ENCODE results near the gene USP17L21.
"Not testable (repeated sequence)": the region's sequence is repeated elsewhere in the genome, so short reads cannot be mapped to it uniquely, and the experiment has no call there.

The USP17L21 gene

DNA sequence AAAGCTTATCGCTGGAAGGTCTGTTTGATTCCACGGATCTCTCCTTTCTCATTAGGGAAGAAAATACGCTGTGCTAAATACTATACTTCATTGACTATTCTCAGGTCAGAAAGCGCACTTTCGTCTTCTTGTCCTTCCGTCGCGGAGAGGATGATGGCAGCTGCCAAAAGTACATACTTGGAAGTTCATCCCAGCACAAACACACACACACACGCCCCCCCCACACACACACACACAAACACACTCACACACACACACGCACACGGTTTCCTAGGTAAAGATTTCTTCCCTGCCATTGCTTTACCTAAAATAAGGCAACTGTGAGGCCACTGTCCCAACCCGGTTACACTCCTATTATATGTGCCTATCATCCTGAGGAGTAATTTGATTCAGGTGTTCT lies 24.2 kb upstream of the USP17L21 start:
- H2AFZ ChIP-seq (ENCODE audit: low read length); H3K4me1 ChIP-seq (ENCODE audit: insufficient read depth, low read length, poor library complexity, severe bottlenecking); H3K9me2 ChIP-seq (replicated peaks; ENCODE audit: low read depth, low read length); H3F3A ChIP-seq (ENCODE audit: low read depth); H3K9me3 ChIP-seq (ENCODE audit: insufficient read depth, low read depth, low read length); H3K27me3 ChIP-seq (ENCODE audit: insufficient read depth, low read length, poor library complexity, severe bottlenecking); H3K9ac ChIP-seq (ENCODE audit: low read depth, low read length, poor library complexity, severe bottlenecking); H3K79me2 ChIP-seq (ENCODE audit: insufficient read depth, low read length); H3K4me2 ChIP-seq (ENCODE audit: low read depth, low read length, poor library complexity, severe bottlenecking); H4K20me1 ChIP-seq (ENCODE audit: insufficient read depth, low read length, poor library complexity, severe bottlenecking); H3K36me3 ChIP-seq (ENCODE audit: insufficient read depth, low read length); H3K4me3 ChIP-seq (ENCODE audit: low read length, poor library complexity, severe bottlenecking): not testable (repeated sequence)

GRCh38 chr4:9243579-9243978 lies 19.1 kb upstream of the USP17L21 start, which contains the start of gene USP17L17:
TSS of gene USP17L17 (plus strand) at chr4:9243879. CDS start at chr4:9243879, 0 bp downstream.
- not testable (repeated sequence) for H3K4me2 ChIP-seq (ENCODE audit: low read depth, low read length, poor library complexity, severe bottlenecking); H3K27me3 ChIP-seq (ENCODE audit: insufficient read depth, low read length, poor library complexity, severe bottlenecking); H3K9me3 ChIP-seq (ENCODE audit: insufficient read depth, low read depth, low read length); H3K9ac ChIP-seq (ENCODE audit: low read depth, low read length, poor library complexity, severe bottlenecking); H3K79me2 ChIP-seq (ENCODE audit: insufficient read depth, low read length); H3K4me1 ChIP-seq (ENCODE audit: insufficient read depth, low read length, poor library complexity, severe bottlenecking); H4K20me1 ChIP-seq (ENCODE audit: insufficient read depth, low read length, poor library complexity, severe bottlenecking); H3K9me2 ChIP-seq (replicated peaks; ENCODE audit: low read depth, low read length); H3K4me3 ChIP-seq (ENCODE audit: low read length, poor library complexity, severe bottlenecking); H2AFZ ChIP-seq (ENCODE audit: low read length); H3F3A ChIP-seq (ENCODE audit: low read depth); H3K36me3 ChIP-seq (ENCODE audit: insufficient read depth, low read length)

GRCh38 chr4:9247953-9248680 lies 14.6 kb upstream of the USP17L21 start, which contains the start of gene USP17L18:
TSS of gene USP17L18 (plus strand) at chr4:9248630. CDS start at chr4:9248630, 0 bp downstream.
- H3K36me3 ChIP-seq (ENCODE audit: insufficient read depth, low read length); H4K20me1 ChIP-seq (ENCODE audit: insufficient read depth, low read length, poor library complexity, severe bottlenecking); H3K9me2 ChIP-seq (replicated peaks; ENCODE audit: low read depth, low read length); H3K4me3 ChIP-seq (ENCODE audit: low read length, poor library complexity, severe bottlenecking); H3K9ac ChIP-seq (ENCODE audit: low read depth, low read length, poor library complexity, severe bottlenecking); H3F3A ChIP-seq (ENCODE audit: low read depth); H3K27me3 ChIP-seq (ENCODE audit: insufficient read depth, low read length, poor library complexity, severe bottlenecking); H3K9me3 ChIP-seq (ENCODE audit: insufficient read depth, low read depth, low read length); H3K4me1 ChIP-seq (ENCODE audit: insufficient read depth, low read length, poor library complexity, severe bottlenecking); H3K79me2 ChIP-seq (ENCODE audit: insufficient read depth, low read length); H2AFZ ChIP-seq (ENCODE audit: low read length); H3K4me2 ChIP-seq (ENCODE audit: low read depth, low read length, poor library complexity, severe bottlenecking): not testable (repeated sequence)

DNA sequence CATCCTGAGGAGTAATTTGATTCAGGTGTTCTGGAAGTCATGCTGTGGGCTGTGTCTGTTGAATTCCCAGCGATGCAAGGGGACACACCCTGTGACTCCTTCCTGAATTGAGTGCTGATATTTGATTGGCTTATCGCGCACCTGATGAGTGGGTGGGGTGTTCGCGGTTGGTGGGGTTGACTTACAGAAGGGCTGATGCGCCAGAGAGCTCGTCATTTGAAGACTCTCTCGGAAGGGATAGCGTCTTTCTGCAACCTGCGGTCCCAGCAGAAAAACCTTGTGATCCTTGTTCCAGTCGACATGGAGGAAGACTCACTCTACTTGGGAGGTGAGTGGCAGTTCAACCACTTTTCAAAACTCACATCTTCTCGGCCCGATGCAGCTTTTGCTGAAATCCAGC lies 9.6 kb upstream of the USP17L21 start, which contains the start of gene USP17L19:
Gene USP17L19 (plus strand): TSS at position 301 of the 400 bp plus-strand sequence. CDS start 0 bp downstream, at position 301.
- H3K36me3 ChIP-seq (ENCODE audit: insufficient read depth, low read length); H4K20me1 ChIP-seq (ENCODE audit: insufficient read depth, low read length, poor library complexity, severe bottlenecking); H3K9ac ChIP-seq (ENCODE audit: low read depth, low read length, poor library complexity, severe bottlenecking); H2AFZ ChIP-seq (ENCODE audit: low read length); H3K79me2 ChIP-seq (ENCODE audit: insufficient read depth, low read length); H3K9me3 ChIP-seq (ENCODE audit: insufficient read depth, low read depth, low read length); H3K9me2 ChIP-seq (replicated peaks; ENCODE audit: low read depth, low read length); H3K4me2 ChIP-seq (ENCODE audit: low read depth, low read length, poor library complexity, severe bottlenecking); H3K4me1 ChIP-seq (ENCODE audit: insufficient read depth, low read length, poor library complexity, severe bottlenecking); H3K27me3 ChIP-seq (ENCODE audit: insufficient read depth, low read length, poor library complexity, severe bottlenecking); H3K4me3 ChIP-seq (ENCODE audit: low read length, poor library complexity, severe bottlenecking); H3F3A ChIP-seq (ENCODE audit: low read depth): not testable (repeated sequence)

DNA sequence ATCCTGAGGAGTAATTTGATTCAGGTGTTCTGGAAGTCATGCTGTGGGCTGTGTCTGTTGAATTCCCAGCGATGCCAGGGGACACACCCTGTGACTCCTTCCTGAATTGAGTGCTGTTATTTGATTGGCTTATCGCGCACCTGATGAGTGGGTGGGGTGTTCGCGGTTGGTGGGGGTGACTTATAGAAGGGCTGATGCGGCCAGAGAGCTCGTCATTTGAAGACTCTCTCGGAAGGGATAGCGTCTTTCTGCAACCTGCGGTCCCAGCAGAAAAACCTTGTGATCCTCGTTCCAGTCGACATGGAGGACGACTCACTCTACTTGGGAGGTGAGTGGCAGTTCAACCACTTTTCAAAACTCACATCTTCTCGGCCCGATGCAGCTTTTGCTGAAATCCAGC lies 4.8 kb upstream of the USP17L21 start, which contains the start of gene USP17L20:
Gene USP17L20 (plus strand): TSS at position 301 of the 400 bp plus-strand sequence. CDS start 0 bp downstream, at position 301.
- H4K20me1 ChIP-seq (ENCODE audit: insufficient read depth, low read length, poor library complexity, severe bottlenecking); H3K4me3 ChIP-seq (ENCODE audit: low read length, poor library complexity, severe bottlenecking); H3K79me2 ChIP-seq (ENCODE audit: insufficient read depth, low read length); H2AFZ ChIP-seq (ENCODE audit: low read length); H3K27me3 ChIP-seq (ENCODE audit: insufficient read depth, low read length, poor library complexity, severe bottlenecking); H3K36me3 ChIP-seq (ENCODE audit: insufficient read depth, low read length); H3K9me3 ChIP-seq (ENCODE audit: insufficient read depth, low read depth, low read length); H3K9me2 ChIP-seq (replicated peaks; ENCODE audit: low read depth, low read length); H3K9ac ChIP-seq (ENCODE audit: low read depth, low read length, poor library complexity, severe bottlenecking); H3F3A ChIP-seq (ENCODE audit: low read depth); H3K4me1 ChIP-seq (ENCODE audit: insufficient read depth, low read length, poor library complexity, severe bottlenecking); H3K4me2 ChIP-seq (ENCODE audit: low read depth, low read length, poor library complexity, severe bottlenecking): not testable (repeated sequence)

DNA sequence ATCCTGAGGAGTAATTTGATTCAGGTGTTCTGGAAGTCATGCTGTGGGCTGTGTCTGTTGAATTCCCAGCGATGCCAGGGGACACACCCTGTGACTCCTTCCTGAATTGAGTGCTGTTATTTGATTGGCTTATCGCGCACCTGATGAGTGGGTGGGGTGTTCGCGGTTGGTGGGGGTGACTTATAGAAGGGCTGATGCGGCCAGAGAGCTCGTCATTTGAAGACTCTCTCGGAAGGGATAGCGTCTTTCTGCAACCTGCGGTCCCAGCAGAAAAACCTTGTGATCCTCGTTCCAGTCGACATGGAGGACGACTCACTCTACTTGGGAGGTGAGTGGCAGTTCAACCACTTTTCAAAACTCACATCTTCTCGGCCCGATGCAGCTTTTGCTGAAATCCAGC lies 4.6 kb downstream of the USP17L21 start, which contains the start of gene USP17L22:
Gene USP17L22 (plus strand): TSS at position 301 of the 400 bp plus-strand sequence. CDS start 0 bp downstream, at position 301.
- H3F3A ChIP-seq (ENCODE audit: low read depth); H3K4me3 ChIP-seq (ENCODE audit: low read length, poor library complexity, severe bottlenecking); H3K79me2 ChIP-seq (ENCODE audit: insufficient read depth, low read length); H3K4me1 ChIP-seq (ENCODE audit: insufficient read depth, low read length, poor library complexity, severe bottlenecking); H3K4me2 ChIP-seq (ENCODE audit: low read depth, low read length, poor library complexity, severe bottlenecking); H4K20me1 ChIP-seq (ENCODE audit: insufficient read depth, low read length, poor library complexity, severe bottlenecking); H3K27me3 ChIP-seq (ENCODE audit: insufficient read depth, low read length, poor library complexity, severe bottlenecking); H3K9me2 ChIP-seq (replicated peaks; ENCODE audit: low read depth, low read length); H2AFZ ChIP-seq (ENCODE audit: low read length); H3K9ac ChIP-seq (ENCODE audit: low read depth, low read length, poor library complexity, severe bottlenecking); H3K9me3 ChIP-seq (ENCODE audit: insufficient read depth, low read depth, low read length); H3K36me3 ChIP-seq (ENCODE audit: insufficient read depth, low read length): not testable (repeated sequence)

- H3K9ac ChIP-seq (ENCODE audit: low read depth, low read length, poor library complexity, severe bottlenecking); H3F3A ChIP-seq (ENCODE audit: low read depth); H3K36me3 ChIP-seq (ENCODE audit: insufficient read depth, low read length); H3K4me3 ChIP-seq (ENCODE audit: low read length, poor library complexity, severe bottlenecking); H3K27me3 ChIP-seq (ENCODE audit: insufficient read depth, low read length, poor library complexity, severe bottlenecking); H3K9me3 ChIP-seq (ENCODE audit: insufficient read depth, low read depth, low read length); H4K20me1 ChIP-seq (ENCODE audit: insufficient read depth, low read length, poor library complexity, severe bottlenecking); H2AFZ ChIP-seq (ENCODE audit: low read length); H3K79me2 ChIP-seq (ENCODE audit: insufficient read depth, low read length); H3K4me2 ChIP-seq (ENCODE audit: low read depth, low read length, poor library complexity, severe bottlenecking); H3K4me1 ChIP-seq (ENCODE audit: insufficient read depth, low read length, poor library complexity, severe bottlenecking); H3K9me2 ChIP-seq (replicated peaks; ENCODE audit: low read depth, low read length): not testable (repeated sequence)
Measured at GRCh38 chr4:9271719-9272118, 9.0 kb downstream of the USP17L21 start.
